Urothelium cell line (cell line): ENCODE data around the gene SLC5A1.
A peak's percentile ranks its signal among the peaks of the same experiment; 100 is the strongest.

ENCODE experiments used
- DNase-seq: peaks from one replicate; pipeline ENCODE4 v3.0.0; 2011; ENCODE audit warnings: low spot score, mixed read lengths
- FAIRE-seq: peaks from 2 replicates; lab custom pipeline; 2011; peaks lifted over from hg19 to GRCh38; lab: Jason Lieb, UNC

SLC5A1 gene

DNA sequence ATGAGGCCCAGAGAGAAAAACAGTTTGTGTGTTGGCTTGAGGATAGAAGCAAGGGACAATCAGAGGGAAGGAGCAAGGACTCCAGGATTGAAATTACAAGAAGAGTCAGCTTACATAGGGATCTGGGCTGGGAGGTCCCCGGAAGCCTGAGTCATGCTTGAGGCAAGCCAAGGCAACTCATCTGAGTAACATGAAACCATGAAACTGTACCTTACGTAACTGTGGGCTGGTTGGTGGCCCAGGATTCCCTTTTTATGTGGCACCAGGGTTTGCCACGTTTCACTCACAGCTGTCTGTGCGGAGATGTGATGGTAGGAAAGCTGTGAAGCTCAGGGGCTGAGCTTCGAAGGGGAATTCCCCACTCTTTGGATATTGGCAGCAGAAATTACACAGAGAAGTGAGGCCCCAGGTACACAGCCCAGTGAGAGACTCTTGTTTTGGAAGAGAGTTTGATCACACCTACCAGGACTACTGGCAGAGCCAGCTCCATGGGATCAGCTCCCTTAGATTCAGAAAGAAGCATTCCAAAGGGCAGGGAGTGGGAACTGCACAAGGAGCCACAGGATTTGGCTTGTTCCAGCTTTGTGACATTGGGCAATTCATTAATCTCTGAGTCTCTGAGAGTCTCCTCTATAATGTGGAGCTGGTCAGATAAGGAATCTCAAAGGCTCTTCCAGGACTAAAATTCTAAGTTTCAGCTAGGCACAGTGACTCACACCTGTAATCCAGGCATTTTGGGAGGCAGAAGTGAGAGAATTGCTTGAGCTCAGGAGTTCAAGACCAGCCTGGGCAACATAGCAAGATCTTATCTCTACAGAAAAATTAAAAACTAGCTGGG is 7.8 kb downstream of the SLC5A1 start:
- DNase-seq: peak; percentile 94
- FAIRE-seq: peak; percentile 50

- no peak for FAIRE-seq
These were observed 9.2 kb downstream of the SLC5A1 start for GRCh38 chr22:32052244-32052643.

GRCh38 chr22:32052936-32053791 is 10.1 kb downstream of the SLC5A1 start:
- no peak for FAIRE-seq

More at GRCh38 chr22:32052244-32052643, 9.2 kb downstream of the SLC5A1 start:
- no peak for DNase-seq

GRCh38 chr22:32055069-32055468 is 12.0 kb downstream of the SLC5A1 start:
- FAIRE-seq: no peak

More at GRCh38 chr22:32052936-32053791, 10.1 kb downstream of the SLC5A1 start:
- no peak for DNase-seq

DNA sequence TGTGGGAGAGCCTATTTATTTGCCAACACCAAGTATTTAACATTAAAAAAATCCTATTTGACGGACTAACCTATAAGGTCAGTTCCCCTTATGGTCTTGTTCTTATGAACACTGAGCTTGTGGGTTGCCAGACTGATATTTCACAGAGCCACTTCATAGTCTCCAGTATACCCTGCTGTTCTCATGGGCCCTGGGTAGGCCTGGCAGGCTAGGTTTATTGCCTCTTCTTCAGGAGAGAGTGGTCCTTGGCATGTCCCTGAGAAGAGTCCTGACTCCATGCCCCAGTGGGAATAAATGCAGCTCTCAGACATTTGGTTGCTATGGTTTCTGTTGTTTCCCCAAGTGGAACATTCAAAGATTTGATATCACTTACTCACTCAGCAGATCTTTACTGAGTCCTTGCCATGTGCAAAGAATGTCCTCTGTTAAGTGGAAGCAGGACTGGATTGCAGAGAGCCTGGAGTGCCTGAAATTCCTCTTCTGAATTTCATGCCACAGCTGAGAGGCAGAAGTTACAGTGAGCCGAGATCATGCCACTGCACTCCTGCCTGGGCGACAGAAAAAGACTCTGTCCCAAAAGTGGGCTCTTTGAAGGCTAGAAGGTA is 15.7 kb downstream of the SLC5A1 start:
- DNase-seq: no peak
- FAIRE-seq: no peak

More at GRCh38 chr22:32055069-32055468, 12.0 kb downstream of the SLC5A1 start:
- DNase-seq: no peak

DNA sequence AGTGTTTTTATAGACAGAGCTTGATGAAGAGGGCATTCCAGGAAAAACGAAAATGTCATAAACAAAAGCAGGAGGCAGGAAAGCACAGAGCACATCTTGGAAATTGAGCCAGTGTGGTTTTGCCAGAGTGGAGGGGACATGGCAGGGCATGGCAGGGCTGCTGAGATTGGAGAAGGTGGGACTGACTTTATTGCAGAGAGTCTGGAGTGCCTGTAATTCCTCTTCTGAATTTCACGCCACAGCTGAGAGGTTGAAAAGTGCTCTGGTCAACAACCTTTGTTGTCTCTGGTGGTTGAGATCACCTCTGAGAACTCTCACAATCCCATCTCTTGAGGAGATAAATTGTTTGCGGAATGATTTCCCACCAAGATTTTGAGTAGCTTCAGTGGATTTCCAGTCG is 16.4 kb downstream of the SLC5A1 start:
- no peak for FAIRE-seq

DNA sequence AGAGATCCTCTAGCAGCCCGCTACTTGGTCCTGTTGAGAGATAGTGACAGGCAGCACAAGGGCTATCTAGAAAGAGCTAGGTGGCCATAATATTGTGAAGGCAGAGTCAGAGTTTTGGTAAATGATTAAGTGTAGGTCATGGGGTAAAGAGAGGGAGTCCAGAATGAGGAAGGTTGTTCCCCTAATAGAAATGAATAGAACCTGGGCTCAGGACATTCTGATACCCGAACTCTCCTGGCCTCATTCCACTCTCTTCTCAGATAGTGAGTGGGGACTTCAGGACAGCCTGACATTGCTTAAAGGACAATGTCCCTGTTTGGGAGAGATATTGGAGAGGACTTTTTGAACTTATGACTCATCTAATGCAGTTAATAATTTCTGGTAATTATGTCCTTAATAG is 20.6 kb downstream of the SLC5A1 start:
- FAIRE-seq (no peak), DNase-seq (no peak)

More for the DNA sequence above, 16.4 kb downstream of the SLC5A1 start:
- no peak for DNase-seq

DNA sequence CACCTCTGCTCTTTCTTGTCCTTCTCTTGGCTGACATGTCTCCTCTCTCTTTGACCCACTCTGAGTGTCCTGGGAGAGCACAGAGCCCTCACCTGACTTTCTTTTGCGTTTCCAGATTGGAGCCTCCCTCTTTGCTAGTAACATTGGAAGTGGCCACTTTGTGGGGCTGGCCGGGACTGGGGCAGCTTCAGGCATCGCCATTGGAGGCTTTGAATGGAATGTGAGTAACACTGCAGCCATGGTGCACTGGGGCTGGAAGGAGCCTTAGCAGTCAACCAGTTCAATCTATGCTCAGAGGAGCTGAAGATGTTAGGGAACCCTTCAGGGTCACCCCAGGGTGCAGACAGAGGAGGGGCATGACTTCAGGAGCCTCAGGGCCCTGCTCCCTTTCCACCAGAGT is 23.8 kb downstream of the SLC5A1 start:
- DNase-seq (no peak), FAIRE-seq (no peak)

- DNase-seq (no peak), FAIRE-seq (no peak)
These were observed 24.6 kb downstream of the SLC5A1 start for GRCh38 chr22:32067613-32068012.

GRCh38 chr22:32069579-32070372 is 26.7 kb downstream of the SLC5A1 start:
- DNase-seq: no peak
- FAIRE-seq: no peak

DNA sequence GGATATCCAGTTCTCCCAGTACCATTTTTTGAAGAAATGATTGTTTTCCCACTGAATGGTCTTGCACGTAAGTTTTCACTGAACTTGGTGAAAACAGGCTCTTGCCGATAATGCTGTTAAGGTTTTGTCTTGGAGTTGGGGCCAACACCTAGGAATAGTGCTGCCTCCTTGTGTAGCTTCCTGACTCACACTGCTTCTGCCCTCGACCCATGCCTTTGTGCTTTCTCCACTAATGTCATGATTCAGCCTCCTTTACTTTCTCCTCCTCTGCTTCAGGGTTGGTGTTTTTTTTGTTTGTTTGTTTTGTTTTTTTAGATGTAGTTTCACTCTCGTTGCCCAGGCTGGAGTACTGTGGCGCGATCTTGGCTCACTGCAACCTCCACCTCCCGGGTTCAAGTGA is 30.2 kb downstream of the SLC5A1 start:
- no peak for FAIRE-seq
- DNase-seq: no peak

DNA sequence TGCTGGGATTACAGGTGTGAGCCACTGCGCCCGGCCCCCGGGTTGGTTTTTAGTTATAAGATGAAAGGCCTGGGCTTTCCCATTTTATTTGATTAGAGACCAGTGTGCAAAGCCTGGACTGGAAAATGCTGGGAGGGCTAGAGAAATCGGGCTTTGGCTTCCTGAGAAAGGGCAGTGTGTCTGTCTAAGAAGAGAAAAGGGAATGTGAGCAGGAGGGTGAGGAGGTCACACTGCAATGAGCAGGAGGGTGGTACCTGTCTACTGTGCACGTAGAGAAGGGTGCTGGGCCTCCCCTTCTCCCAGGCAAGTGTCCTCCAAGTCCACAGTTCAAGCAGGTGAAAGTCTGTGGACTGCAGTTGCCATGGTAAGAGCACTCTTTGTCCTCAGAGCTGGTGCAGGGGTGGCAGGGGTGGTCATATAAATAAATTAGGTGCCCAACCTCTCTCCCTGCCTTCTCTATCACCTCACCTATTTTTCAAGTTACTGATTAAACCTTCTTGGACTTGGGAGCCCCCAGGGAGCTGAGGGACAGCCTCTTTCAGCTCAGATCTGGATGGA is 30.8 kb downstream of the SLC5A1 start:
- no peak for FAIRE-seq
- no peak for DNase-seq

- DNase-seq (no peak), FAIRE-seq (no peak)
These were observed 33.1 kb downstream of the SLC5A1 start for GRCh38 chr22:32075997-32076760.

DNA sequence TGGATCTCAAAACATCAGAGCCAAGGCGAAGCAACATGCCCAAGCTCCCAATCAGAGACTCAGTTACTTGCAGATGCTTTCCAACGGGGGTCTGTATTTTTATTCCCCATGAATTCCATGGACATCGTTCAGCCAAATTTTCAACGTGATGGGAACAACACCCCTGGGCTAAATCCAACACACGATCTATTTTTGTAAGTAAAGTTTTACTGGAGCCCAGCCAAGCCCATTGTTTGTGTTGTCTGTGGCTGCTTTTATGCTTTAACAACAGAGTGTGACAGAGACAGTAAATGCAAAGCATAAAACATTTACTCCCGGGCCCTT is 33.7 kb downstream of the SLC5A1 start:
- DNase-seq (no peak), FAIRE-seq (no peak)

DNA sequence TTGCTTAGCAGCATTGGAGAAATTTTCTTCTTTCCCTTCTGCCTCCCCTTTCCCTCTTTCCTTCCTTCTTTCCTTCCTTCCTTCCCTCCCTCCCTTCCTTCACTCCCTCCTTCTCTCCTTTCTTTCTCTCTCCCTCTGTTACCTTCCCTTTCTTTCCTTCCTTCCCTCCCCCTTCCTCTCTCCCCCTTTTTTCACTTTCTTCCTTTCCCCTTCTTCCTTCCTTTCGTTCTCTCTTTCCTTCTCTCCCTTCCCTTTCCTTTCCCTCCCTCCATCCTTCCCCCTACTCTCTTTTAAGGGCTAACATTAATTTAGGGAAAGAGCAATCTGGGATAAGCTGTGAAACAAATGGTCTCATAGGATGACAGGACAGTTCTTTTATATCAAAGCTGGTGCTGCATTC is 34.1 kb downstream of the SLC5A1 start:
- no peak for DNase-seq
- no peak for FAIRE-seq

DNA sequence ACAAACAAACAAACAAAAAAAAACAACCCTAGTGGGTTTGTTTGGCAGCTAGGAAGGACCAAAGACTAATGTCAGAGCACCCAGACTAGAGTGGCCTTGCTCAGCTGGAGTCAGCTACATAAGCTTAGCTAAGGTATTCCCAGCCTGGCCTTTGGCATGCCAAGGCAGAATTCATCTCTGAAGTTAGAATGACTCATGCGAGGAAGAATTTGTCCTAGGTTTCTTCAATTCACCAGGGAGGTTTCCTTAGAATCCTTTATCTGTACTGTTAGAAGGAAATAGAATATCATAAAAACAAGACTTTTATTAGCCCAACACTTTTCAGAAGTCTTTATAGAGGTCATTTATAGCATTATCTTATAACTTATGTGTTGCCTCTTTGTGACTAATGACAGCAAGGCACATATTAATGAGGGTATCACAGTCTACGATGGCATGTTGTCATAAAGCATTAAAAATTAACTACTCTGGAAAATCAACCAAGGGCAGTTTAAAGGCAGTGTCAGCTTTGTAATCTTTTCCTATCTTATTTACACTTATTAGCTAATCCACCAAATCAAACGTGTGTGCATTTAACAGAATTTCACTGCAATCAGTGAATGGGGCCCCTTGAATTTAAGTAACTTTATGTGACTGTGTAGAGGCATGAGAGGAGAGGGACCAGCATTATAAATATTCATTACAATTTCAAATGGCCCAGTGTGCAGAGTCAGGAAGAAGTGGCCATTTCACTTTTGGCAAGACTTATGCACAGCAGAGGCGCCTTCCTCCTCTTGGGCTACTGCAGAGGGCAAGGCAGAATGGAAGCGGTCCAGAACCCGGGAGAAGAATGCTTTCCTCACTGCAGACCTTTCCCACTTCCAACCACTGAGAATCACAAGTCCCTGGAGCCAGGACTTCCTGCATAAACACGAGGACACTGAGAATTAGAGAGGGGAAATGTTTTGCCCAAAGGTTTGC is 36.3 kb downstream of the SLC5A1 start:
- peak; percentile 86 for DNase-seq
- peak; percentile 37 for FAIRE-seq

GRCh38 chr22:32080904-32081303 is 37.8 kb downstream of the SLC5A1 start:
- FAIRE-seq (no peak), DNase-seq (peak; percentile 49)

- no peak for FAIRE-seq
- DNase-seq: no peak
These were observed 39.3 kb downstream of the SLC5A1 start for GRCh38 chr22:32082331-32082730.
